SJSA1 (cell line): Measurements from ENCODE around the gene BACH2. TPM values are rescaled to one million over a fixed set of nuclear protein-coding genes. Genes with fewer than 3 reads are reported as not detected.
A peak's percentile ranks its signal among the peaks of the same experiment; 100 is the strongest.
"Not testable (repeated sequence)": the region's sequence is repeated elsewhere in the genome, so short reads cannot be mapped to it uniquely, and the experiment has no call there.

Experiments
- DNase-seq, 2 experiments: peaks; one replicate each; pipeline ENCODE4 v3.0.0-alpha.2; 2015 to 2020; ENCODE audit warnings: low spot score in 2 of 2, low read depth in 1 of 2
- H3K27ac ChIP-seq: fragments of 250-450 bp; sonication (Bioruptor Pico); 2 replicates; pipeline ENCODE4 v1.5.1; 2020; ENCODE audit warnings: mild to moderate bottlenecking, moderate library complexity
- H3K27me3 ChIP-seq: fragments of 250-450 bp; sonication (Bioruptor Pico); replicated peaks from 2 replicates; pipeline ENCODE4 v1.5.1; 2020; ENCODE audit warnings: mild to moderate bottlenecking, moderate library complexity
- H3K36me3 ChIP-seq: fragments of 250-450 bp; sonication (Bioruptor Pico); 2 replicates; pipeline ENCODE4 v1.5.1; 2020; ENCODE audit warnings: mild to moderate bottlenecking
- H3K4me1 ChIP-seq: fragments of 250-450 bp; sonication (Bioruptor Pico); replicated peaks from 2 replicates; pipeline ENCODE4 v1.6.1; 2021; ENCODE audit warnings: mild to moderate bottlenecking
- H3K4me3 ChIP-seq: fragments of 250-450 bp; sonication (Bioruptor Pico); 2 replicates; pipeline ENCODE4 v1.5.1; 2020; ENCODE audit warnings: mild to moderate bottlenecking
- H3K9me3 ChIP-seq: fragments of 250-450 bp; sonication (Bioruptor Pico); replicated peaks from 2 replicates; pipeline ENCODE4 v1.5.1; 2020; ENCODE audit warnings: mild to moderate bottlenecking
- total RNA-seq: library from RNA; depleted of rRNA; stranded (reverse); fragments of >200 nt; shearing (Covaris generic); gene quantifications from 2 replicates; pipeline ENCODE4 v1.2.3, GENCODE V29; 2014

Gene BACH2
- total RNA-seq, 1 experiment from 2014 or later = 1.3 TPM

DNA sequence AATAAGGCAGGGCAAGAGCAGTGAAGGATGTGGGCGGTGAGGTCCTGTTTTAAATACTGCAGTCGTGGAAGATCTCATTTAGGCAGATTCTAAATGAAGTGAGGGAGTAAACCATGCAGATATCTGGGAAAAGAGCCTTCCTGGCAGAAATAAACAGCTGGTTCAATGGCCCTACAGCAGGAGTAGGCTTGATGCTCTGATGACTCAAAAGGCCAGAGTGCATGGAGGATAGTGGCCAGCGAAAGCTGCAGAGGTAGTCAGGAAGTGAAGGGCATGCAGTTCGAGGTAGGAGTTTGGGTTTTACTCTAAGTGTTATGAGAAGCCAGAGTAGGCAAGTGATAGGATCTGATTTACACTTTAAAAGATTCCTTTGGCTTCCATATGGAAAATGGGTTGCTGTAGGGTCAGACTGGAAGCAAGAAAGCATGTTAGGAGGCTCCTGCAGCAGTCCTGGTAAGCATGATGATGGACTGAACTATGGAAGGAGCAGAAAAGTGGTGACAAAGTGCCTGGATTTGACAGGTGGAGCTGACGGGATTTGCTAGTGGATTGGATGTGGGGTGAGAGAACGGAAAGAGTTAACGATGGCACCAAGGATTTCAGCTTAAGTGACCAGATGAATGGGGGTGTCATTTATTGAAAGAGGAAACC, 252.3 kb downstream of the BACH2 start:
- no peak for DNase-seq
- H3K27ac ChIP-seq = peak overlapping the region; percentile 34; the same call in 1 of the 2 replicates
- H3K27me3 ChIP-seq = no peaks in the 10 kb centered on the region
- peaks cover 32% of the 10 kb centered on the region for H3K4me1 ChIP-seq
- no peak overlapping the region for H3K4me3 ChIP-seq
- H3K9me3 ChIP-seq = no peaks in the 10 kb centered on the region
- H3K36me3 ChIP-seq = no peaks in the 10 kb centered on the region

DNA sequence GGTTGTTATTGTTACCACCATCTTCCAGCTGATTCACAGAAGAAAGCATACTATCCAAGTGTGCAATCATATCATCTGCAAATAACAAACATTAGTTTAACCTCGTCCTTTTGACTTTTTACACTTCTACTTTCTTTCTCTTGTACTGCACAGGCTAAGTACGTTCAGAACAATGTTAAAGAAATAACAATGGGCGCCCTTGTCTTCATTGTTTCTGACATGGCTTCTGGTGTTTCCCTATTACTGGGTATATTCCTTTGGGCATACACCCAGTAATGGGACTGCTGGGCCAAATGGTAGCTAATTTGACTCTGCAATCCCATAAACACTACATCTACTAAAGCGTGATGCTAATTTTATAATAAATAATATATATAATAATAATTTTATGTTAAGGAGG, 255.7 kb downstream of the BACH2 start:
- no peaks in the 10 kb centered on the region for H3K36me3 ChIP-seq
- H3K4me3 ChIP-seq = no peak overlapping the region
- H3K9me3 ChIP-seq = no peaks in the 10 kb centered on the region
- H3K27me3 ChIP-seq = no peaks in the 10 kb centered on the region
- peak overlapping the region; percentile 68 for H3K27ac ChIP-seq
- DNase-seq = peak in 1 of 2 experiments; percentile 9
- H3K4me1 ChIP-seq = peaks cover 35% of the 10 kb centered on the region

DNA sequence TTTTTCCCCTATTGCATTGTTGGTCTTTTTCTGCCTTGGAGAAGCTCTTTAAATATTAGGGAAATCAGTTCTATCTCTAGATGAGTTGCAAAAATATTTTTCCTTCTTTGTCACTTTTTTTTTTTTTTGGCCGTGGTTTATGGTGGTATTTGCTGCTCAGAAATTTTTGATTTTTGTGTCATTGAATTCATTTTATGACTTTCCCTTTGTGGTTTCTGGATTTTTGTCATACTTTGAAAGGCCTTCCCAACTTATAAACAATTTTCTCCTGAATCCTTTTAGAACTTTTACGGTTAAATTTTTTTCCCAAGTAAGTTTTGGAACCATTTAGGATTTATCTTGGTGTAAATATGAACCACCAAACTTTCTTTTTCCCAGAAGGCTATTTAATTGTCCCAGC, 256.7 kb downstream of the BACH2 start:
- H3K27me3 ChIP-seq = no peaks in the 10 kb centered on the region
- no peak overlapping the region for H3K4me3 ChIP-seq
- H3K36me3 ChIP-seq = no peaks in the 10 kb centered on the region
- peak overlapping the region; percentile 68 for H3K27ac ChIP-seq
- H3K9me3 ChIP-seq = no peaks in the 10 kb centered on the region
- peak in 1 of 2 experiments; percentile 78 for DNase-seq
- peaks cover 28% of the 10 kb centered on the region for H3K4me1 ChIP-seq

DNA sequence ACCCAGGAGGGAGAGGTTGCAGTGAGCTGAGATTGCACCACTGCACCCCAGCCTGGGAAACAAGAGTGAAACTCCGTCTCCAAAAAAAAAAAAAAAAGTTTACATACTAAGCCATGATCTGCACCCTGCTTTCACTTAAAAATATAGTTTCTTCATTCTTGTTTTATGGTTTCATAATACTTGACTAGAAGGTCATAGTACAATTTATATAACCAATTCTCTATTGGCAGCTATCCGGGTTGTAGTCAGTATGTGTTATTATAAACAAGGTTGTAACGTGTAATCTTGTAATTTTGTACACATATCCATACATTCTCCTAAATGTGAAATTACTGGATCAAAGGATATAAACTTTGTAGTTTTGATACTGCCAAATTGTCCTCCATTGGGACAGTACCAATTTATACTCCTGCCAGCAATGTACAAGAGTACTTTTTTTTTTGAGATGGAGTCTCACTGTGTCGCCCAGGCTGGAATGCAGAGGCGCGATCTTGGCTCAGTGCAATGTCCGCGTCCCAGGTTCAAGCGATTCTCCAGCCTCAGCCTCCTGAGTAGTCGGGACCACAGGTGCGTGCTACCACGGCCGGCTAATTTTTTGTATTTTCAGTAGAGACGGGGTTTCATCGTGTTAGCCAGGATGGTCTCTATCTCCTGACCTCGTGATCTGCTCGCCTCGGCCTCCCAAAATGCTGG, 257.5 kb downstream of the BACH2 start:
- Histone ChIP-seq H3K9me3 (no peaks in the 10 kb centered on the region), H3K36me3 (no peaks in the 10 kb centered on the region), H3K27me3 (no peaks in the 10 kb centered on the region), H3K4me3 (no peak overlapping the region), H3K4me1 (peaks cover 20% of the 10 kb centered on the region), H3K27ac (no peak overlapping the region)
- no peak for DNase-seq

DNA sequence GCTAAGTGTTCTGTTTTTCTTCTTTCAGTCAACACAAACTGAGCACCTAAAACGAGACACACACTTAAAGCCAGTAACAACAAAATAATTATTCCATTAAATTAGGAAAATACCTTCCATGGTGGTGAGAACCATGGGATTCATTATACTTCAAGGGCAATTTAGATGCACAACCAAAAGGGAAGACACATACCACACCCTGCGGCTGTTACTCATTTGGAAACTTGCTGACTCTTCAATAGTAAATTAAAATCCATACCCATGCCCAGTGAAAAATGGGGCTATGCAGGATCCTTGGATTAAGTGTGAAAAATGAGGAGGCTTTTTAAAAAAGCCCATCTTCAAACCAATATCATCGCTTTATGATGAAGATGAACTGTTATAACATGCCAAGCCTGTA, 259.7 kb downstream of the BACH2 start:
- Histone ChIP-seq H3K4me1 (peaks cover 18% of the 10 kb centered on the region), H3K27ac (no peak overlapping the region), H3K27me3 (no peaks in the 10 kb centered on the region), H3K4me3 (no peak overlapping the region), H3K36me3 (no peaks in the 10 kb centered on the region), H3K9me3 (no peaks in the 10 kb centered on the region)
- no peak for DNase-seq

DNA sequence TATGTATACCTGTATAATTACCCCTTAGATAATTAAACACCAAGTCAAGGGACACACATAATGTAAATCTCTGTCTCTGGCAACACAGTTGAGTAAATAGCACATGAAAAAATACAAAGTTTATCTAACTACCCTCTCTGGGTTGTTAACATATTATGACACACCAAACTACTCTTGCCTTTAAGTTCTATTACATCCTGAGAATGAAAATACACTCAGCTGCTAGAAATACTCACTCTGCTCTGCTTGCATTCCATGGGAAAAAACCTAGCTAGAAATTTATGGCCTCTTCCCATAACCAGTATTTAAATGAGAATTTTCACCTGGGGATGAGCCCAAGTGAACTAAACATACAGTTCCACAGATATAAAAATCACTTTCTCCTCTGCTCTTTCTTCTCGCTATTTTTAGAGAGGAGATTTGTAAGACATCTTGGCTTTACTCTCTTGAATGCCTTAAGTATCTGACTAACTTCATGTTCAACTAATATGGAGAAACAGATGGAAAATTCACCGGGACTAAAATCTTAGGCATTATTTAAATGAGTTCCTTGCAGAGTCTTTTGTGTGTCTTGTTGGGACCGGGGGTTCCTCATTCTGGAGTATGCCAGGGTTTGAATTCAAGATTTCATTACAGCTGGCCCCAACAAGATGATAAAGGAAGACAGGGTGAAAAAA, 261.5 kb downstream of the BACH2 start:
- Histone ChIP-seq H3K4me1 (peaks cover 9% of the 10 kb centered on the region), H3K9me3 (no peaks in the 10 kb centered on the region), H3K36me3 (no peaks in the 10 kb centered on the region), H3K4me3 (no peak overlapping the region), H3K27me3 (no peaks in the 10 kb centered on the region), H3K27ac (no peak overlapping the region)
- no peak for DNase-seq

DNA sequence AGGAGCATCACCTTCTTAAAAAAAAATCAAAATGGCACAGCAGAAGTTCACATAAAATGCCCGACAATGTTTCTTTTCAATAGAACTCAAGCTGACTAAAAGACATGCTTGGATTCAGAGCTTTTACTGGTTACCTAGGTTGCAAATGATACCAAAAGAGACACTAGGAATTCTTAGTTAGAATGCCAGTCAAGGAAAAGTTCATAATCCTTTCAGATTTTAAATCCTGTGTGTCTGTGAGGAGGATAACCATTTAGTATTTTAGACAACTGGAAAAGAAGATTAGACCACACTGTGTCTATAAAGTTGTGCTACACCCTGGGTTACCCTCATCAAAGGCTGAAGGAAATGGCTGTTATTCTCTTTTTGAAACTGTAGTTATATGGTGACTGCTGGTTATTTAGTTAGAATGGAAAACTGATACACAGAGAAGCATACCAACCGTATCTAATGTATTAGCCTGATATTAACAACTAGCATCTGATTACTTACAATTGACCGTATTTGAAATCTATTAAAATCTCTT, 262.8 kb downstream of the BACH2 start:
- Histone ChIP-seq H3K36me3 (no peaks in the 10 kb centered on the region), H3K4me1 (no peaks in the 10 kb centered on the region; the same call in 1 of the 2 replicates), H3K9me3 (no peaks in the 10 kb centered on the region), H3K27me3 (no peaks in the 10 kb centered on the region), H3K4me3 (no peak overlapping the region), H3K27ac (no peak overlapping the region)
- no peak for DNase-seq

DNA sequence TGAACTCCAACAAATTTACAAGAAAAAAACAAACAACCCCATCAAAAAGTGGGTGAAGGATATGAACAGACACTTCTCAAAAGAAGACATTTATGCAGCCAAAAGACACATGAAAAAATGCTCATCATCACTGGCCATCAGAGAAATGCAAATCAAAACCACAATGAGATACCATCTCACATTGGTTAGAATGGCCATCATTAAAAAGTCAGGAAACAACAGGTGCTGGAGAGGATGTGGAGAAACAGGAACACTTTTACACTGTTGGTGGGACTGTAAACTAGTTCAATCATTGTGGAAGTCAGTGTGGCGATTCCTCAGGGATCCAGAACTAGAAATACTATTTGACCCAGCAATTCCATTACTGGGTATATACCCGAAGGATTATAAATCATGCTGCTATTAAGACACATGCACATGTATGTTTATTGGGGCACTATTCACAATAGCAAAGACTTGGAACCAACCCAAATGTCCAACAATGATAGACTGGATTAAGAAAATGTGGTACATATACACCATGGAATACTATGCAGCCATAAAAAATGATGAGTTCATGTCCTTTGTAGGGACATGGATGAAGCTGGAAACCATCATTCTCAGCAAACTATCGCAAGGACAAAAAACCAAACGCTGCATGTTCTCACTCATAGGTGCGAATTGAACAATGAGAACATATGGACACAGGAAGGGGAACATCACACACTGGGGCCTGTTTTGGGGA, 264.0 kb downstream of the BACH2 start:
- H3K36me3 ChIP-seq, H3K27me3 ChIP-seq, H3K4me3 ChIP-seq, H3K4me1 ChIP-seq, DNase-seq, H3K27ac ChIP-seq, H3K9me3 ChIP-seq: not testable (repeated sequence)

DNA sequence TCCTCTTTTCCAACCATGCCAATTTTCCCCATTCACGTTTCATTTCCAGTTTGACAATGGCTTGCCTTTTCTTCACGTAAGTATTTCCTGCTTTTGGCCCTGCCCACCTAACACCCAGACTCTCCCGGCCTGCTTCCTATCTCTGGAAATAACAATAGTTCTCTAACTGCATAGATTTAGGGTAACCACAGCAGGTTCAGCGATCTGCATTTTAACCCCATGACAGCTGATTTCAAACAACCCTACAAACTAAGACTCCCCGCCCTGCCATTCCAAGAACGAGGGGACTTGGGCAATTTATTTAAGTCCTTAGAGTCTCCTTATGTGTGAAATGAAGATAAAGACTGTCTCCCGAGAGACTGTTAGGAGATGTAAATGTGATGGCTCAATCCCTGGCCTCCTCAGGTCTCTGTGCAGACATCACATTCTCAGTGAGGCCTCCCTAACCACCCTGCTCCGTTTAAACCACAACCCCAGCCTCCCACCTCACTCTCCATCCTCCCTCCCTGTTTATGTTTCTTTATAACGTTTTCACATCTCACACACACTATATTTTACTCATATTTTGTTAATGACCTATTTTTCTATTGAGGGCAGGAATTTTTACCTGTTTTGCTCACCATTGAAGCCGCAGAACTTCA, 267.5 kb downstream of the BACH2 start:
- Histone ChIP-seq H3K9me3 (no peaks in the 10 kb centered on the region), H3K36me3 (no peaks in the 10 kb centered on the region), H3K4me1 (peaks cover 12% of the 10 kb centered on the region), H3K4me3 (no peak overlapping the region), H3K27me3 (no peaks in the 10 kb centered on the region), H3K27ac (no peak overlapping the region)
- DNase-seq = no peak

DNA sequence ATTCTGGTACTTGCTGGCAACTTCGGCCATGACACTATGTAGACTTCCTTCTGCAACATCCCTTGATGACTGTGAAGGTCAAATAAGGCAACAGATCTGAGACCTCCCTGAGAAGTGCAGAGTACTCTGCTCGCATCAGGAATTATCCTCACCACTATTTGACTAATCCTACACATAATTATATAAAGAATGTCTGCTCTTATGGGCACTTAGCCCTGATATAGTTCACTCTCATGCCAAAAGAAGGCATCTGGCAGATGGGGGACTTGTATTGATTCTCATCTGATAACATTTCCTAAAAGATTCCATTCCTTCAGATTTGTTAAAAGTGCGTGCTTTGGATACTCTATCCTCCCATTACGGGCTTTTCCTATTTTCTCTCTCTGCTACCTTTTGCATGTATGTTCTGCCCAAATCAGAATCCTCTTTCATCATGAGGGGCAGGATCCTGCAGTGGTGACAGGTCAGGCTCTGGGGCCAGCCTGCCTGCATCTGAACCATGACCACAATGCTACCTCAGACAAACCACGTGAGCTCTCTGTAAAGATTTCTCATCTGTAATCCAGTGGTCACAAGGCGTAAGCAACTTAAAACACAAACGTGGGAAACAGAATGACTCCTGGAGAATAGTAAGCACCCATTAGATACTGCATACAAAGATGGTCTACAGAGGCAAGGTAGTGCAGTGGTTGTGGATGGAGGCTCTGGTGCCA, 268.4 kb downstream of the BACH2 start:
- no peaks in the 10 kb centered on the region for H3K27me3 ChIP-seq
- DNase-seq = no peak
- no peaks in the 10 kb centered on the region for H3K36me3 ChIP-seq
- no peaks in the 10 kb centered on the region for H3K9me3 ChIP-seq
- H3K4me3 ChIP-seq = no peak overlapping the region
- H3K4me1 ChIP-seq = peaks cover 12% of the 10 kb centered on the region
- no peak overlapping the region for H3K27ac ChIP-seq

DNA sequence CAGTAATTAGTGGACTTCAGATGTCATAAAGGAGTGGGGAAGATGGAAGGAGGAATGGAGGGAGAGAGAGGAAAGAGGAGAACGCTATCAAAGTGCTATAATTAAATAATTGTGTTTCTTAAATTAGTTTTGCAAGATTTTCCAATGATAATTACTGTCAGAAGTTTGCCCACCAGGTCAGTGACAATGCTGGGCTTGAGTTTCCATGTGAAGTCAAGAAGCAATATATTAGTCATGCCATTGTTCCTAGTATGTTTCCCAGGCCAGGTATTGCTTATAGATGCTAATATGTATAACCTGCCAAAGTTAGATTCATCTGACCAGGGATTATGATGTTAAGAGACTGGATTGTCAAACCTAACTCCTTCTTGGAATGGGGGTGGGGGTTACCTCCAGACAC, 270.4 kb downstream of the BACH2 start:
- no peak overlapping the region for H3K4me3 ChIP-seq
- H3K4me1 ChIP-seq = peaks cover 12% of the 10 kb centered on the region
- H3K36me3 ChIP-seq = no peaks in the 10 kb centered on the region
- no peaks in the 10 kb centered on the region for H3K9me3 ChIP-seq
- H3K27me3 ChIP-seq = no peaks in the 10 kb centered on the region
- H3K27ac ChIP-seq = 0 out of 2 replicates have a peak overlapping the region, but pooled peaks have one; percentile 3
- DNase-seq = no peak

DNA sequence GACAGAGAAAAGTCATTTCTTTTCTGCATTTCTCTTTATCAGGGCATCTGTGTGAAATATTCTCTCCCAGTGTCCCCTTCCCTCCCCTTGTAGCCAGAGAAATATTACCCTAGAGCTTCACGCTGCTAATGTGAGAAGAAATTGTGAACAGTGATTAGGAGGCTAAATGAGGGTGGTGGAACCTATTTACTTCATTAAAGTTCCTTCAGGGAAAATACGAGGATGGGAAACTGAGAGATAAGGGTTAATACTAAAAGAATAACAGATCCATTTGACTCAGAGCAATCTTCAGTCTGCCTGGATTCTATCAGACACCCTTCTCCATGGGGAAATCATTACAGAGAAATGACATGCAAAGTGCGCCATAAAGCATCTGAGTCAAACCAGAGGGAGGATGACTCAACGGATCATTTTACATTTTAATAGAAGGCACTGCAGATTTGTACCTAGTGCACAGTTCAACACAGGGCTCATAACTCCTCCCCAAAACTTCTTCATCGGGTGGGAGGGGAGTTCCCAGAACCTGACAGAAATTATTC, 271.1 kb downstream of the BACH2 start:
- H3K4me1 ChIP-seq = peaks cover 12% of the 10 kb centered on the region
- no peaks in the 10 kb centered on the region for H3K36me3 ChIP-seq
- peak in 1 of 2 experiments; percentile 55 for DNase-seq
- no peak overlapping the region for H3K4me3 ChIP-seq
- H3K9me3 ChIP-seq = no peaks in the 10 kb centered on the region
- no peak overlapping the region for H3K27ac ChIP-seq
- H3K27me3 ChIP-seq = no peaks in the 10 kb centered on the region
